Measurements from ENCODE around the gene CTNS. TPM values are rescaled to one million over a fixed set of nuclear protein-coding genes. Genes with fewer than 3 reads are reported as not detected.
"Not testable (repeated sequence)": the region's sequence is repeated elsewhere in the genome, so short reads cannot be mapped to it uniquely, and the experiment has no call there.

The CTNS gene
- total RNA-seq, 1 donor from 2014 or later: 47.9 TPM

DNA sequence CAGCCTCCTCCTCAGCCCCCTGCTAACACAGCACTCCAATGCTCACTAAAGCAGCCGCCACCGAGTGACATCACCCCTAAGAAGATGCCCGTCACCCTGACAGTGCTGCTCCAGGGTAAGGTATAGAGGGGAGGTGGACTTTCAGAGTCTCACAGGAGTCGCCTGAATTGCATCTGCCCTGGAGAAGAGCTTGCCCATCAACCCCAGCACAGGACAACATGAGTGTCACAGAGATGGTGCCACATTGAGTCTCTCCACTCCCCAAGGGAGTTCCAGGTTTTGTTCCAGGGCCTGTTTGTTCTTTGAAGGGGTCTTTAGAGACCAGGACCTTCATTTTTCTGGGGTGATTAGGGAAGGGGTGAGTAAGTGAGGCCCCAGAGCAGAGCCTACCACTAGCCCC, 61.6 kb downstream of the CTNS start:
- DNase-seq (ENCODE audit: low spot score): no peak
- Mint-ChIP-seq H3K9me3 (peaks cover 3% of the 10 kb centered on the region), H3K4me1 (ENCODE audit: low read depth) (peaks cover 14% of the 10 kb centered on the region), H3K36me3 (ENCODE audit: low read depth) (peaks cover 41% of the 10 kb centered on the region), H3K27me3 (ENCODE audit: low read depth) (no peaks in the 10 kb centered on the region), H3K4me3 (ENCODE audit: low read depth) (peak overlapping the region; percentile 62), H3K27ac (no peak overlapping the region)
- intact Hi-C loops (cut with micrococcal nuclease): no loop called here

DNA sequence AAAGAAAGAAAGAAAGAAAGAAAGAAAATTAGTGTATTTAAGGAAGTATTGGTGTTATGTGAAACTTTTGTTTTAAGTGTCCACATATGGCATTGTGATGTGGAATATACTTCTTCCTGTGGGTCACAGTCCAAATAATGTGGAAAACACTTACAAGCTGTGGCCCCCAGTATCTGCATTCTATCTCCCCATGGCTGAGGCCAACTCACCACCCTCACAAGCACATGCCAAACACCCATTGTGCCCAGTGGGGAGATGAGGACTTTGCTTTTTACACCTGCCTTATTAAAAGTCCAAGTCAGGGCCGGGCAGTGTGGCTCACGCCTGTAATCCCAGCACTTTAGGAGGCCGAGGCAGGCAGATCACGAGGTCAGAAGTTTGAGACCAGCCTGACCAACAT, 63.4 kb downstream of the CTNS start:
- Mint-ChIP-seq H3K4me3 (ENCODE audit: low read depth) (no peak overlapping the region), H3K27me3 (ENCODE audit: low read depth) (no peaks in the 10 kb centered on the region), H3K9me3 (peaks cover 3% of the 10 kb centered on the region)

DNA sequence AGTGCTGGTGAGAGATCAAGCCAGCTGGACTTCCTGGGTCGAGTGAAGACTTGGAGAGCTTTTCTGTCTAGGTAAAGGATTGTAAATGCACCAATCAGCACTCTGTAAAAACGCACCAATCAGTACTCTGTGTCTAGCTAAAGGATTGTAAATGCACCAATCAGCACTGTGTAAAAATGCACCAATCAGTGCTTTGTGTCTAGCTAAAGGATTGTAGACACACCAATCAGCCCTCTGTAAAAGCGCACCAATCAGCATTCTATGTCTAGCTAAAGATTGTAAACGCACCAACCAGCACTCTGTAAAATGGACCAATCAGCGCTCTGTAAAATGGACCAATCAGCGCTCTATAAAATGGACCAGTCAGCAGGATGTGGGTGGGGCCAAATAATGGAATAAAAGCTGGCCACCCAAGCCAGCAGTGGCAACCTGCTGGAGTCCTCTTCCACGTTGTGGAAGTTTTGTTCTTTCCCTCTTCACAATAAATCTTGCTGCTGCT, 65.5 kb downstream of the CTNS start:
- peak overlapping the region; percentile 40 for H3K27ac Mint-ChIP-seq
- H3K36me3 Mint-ChIP-seq (ENCODE audit: low read depth): peaks cover 53% of the 10 kb centered on the region
- H3K9me3 Mint-ChIP-seq; H3K4me1 Mint-ChIP-seq (ENCODE audit: low read depth); H3K4me3 Mint-ChIP-seq (ENCODE audit: low read depth); DNase-seq (ENCODE audit: low spot score); H3K27me3 Mint-ChIP-seq (ENCODE audit: low read depth); intact Hi-C loops (cut with micrococcal nuclease): not testable (repeated sequence)

More for the DNA sequence above, 63.4 kb downstream of the CTNS start:
- intact Hi-C loops (cut with micrococcal nuclease): no loop called here
- Mint-ChIP-seq H3K4me1 (ENCODE audit: low read depth) (peaks cover 5% of the 10 kb centered on the region), H3K36me3 (ENCODE audit: low read depth) (peaks cover 44% of the 10 kb centered on the region), H3K27ac (no peak overlapping the region)
- no peak for DNase-seq (ENCODE audit: low spot score)

- DNase-seq (ENCODE audit: low spot score): no peak
- H3K4me1 Mint-ChIP-seq (ENCODE audit: low read depth): peaks cover 19% of the 10 kb centered on the region
- H3K27ac Mint-ChIP-seq: no peak overlapping the region
- peaks cover 3% of the 10 kb centered on the region for H3K9me3 Mint-ChIP-seq
- H3K36me3 Mint-ChIP-seq (ENCODE audit: low read depth): peaks cover 56% of the 10 kb centered on the region
- intact Hi-C loops (cut with micrococcal nuclease): no loop called here
- no peak overlapping the region for H3K4me3 Mint-ChIP-seq (ENCODE audit: low read depth)
- H3K27me3 Mint-ChIP-seq (ENCODE audit: low read depth): no peaks in the 10 kb centered on the region
Observed at GRCh38 chr17:3704931-3705717, 68.6 kb downstream of the CTNS start.

DNA sequence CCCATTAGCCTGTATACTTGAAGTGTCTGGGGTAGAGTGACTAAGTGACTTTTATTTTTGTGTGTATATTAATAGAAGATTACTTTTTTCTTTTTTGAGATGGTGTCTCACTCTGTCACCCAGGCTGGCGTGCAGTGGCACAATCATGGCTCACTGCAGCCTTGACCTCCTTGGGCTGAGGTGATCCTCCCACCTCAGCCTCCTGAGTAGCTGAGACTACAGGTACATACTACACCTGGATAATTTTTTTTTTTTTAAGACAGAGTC, 69.1 kb downstream of the CTNS start:
- H3K27ac Mint-ChIP-seq; H3K27me3 Mint-ChIP-seq (ENCODE audit: low read depth); DNase-seq (ENCODE audit: low spot score); intact Hi-C loops (cut with micrococcal nuclease); H3K9me3 Mint-ChIP-seq; H3K4me3 Mint-ChIP-seq (ENCODE audit: low read depth): not testable (repeated sequence)
- H3K4me1 Mint-ChIP-seq (ENCODE audit: low read depth): peaks cover 22% of the 10 kb centered on the region
- H3K36me3 Mint-ChIP-seq (ENCODE audit: low read depth): peaks cover 58% of the 10 kb centered on the region

GRCh38 chr17:3708366-3708765, 71.8 kb downstream of the CTNS start:
- Mint-ChIP-seq H3K36me3 (ENCODE audit: low read depth) (peaks cover 61% of the 10 kb centered on the region), H3K4me1 (ENCODE audit: low read depth) (peaks cover 43% of the 10 kb centered on the region), H3K9me3 (no peaks in the 10 kb centered on the region), H3K4me3 (ENCODE audit: low read depth) (no peak overlapping the region), H3K27me3 (ENCODE audit: low read depth) (no peaks in the 10 kb centered on the region), H3K27ac (peak overlapping the region; percentile 44)
- intact Hi-C loops (cut with micrococcal nuclease): no loop called here
- DNase-seq (ENCODE audit: low spot score): no peak

GRCh38 chr17:3710951-3711383, 74.4 kb downstream of the CTNS start:
- peak; percentile 79 for DNase-seq (ENCODE audit: low spot score)
- Mint-ChIP-seq H3K36me3 (ENCODE audit: low read depth) (peaks cover 63% of the 10 kb centered on the region), H3K4me3 (ENCODE audit: low read depth) (peak overlapping the region; percentile 50), H3K27ac (peak overlapping the region; percentile 86), H3K27me3 (ENCODE audit: low read depth) (no peaks in the 10 kb centered on the region), H3K9me3 (no peaks in the 10 kb centered on the region), H3K4me1 (ENCODE audit: low read depth) (peaks cover 51% of the 10 kb centered on the region)
- intact Hi-C loops (cut with micrococcal nuclease): loop anchor here (1.0 to 5.0 kb wide), 5 partner anchors 12 to 86 kb away; partner anchors contain the start of gene HASPIN

Other genes with a start within 250 kb of the CTNS start
- gene OR1E1, start 238.3 kb upstream of the CTNS start, total RNA-seq: not detected in 2 replicates
- gene OR3A3, start 225.4 kb upstream of the CTNS start, total RNA-seq: not detected in 2 replicates
- not detected in 2 replicates for gene OR1E2, start 202.9 kb upstream of the CTNS start, total RNA-seq
- gene SPATA22, start 164.9 kb upstream of the CTNS start, total RNA-seq: not detected in 2 replicates
- gene ASPA, start 160.8 kb upstream of the CTNS start, total RNA-seq: not detected in 2 replicates
- 0.46 and 0.92 TPM in 2 replicates for gene TRPV3, start 78.9 kb upstream of the CTNS start, total RNA-seq
- gene TRPV1, start 27.3 kb upstream of the CTNS start, total RNA-seq: 6.1 and 6.8 TPM in 2 replicates
- gene SHPK, start 510 bp upstream of the CTNS start, total RNA-seq: 19.5 and 19.7 TPM in 2 replicates
- gene TAX1BP3, start 31.8 kb downstream of the CTNS start, total RNA-seq: 39.0 and 40.9 TPM in 2 replicates
- gene EMC6, start 32.1 kb downstream of the CTNS start, total RNA-seq: 61.7 and 64.9 TPM in 2 replicates
- gene P2RX5, start 59.4 kb downstream of the CTNS start, total RNA-seq: 111 and 118 TPM in 2 replicates
- 23.0 and 23.4 TPM in 2 replicates for gene HASPIN, start 87.1 kb downstream of the CTNS start, total RNA-seq
- 36.2 and 42.4 TPM in 2 replicates for gene ITGAE, start 164.4 kb downstream of the CTNS start, total RNA-seq
- 49.2 and 57.2 TPM in 2 replicates for gene NCBP3, start 209.5 kb downstream of the CTNS start, total RNA-seq

All from activated T-helper 2 cell treated with anti-CD3 and anti-CD28 coated beads, Interferon-gamma antibody, Interleukin-2, Interleukin-4, amounts not matched to agents 10 μg/mL and 5 μg/mL and 100 μg/mL, durations not matched to agents 14 hours and 24 hours and 36 hours (primary cell).